ENCODE measurements around the gene DGKG.

DGKG gene

DNA sequence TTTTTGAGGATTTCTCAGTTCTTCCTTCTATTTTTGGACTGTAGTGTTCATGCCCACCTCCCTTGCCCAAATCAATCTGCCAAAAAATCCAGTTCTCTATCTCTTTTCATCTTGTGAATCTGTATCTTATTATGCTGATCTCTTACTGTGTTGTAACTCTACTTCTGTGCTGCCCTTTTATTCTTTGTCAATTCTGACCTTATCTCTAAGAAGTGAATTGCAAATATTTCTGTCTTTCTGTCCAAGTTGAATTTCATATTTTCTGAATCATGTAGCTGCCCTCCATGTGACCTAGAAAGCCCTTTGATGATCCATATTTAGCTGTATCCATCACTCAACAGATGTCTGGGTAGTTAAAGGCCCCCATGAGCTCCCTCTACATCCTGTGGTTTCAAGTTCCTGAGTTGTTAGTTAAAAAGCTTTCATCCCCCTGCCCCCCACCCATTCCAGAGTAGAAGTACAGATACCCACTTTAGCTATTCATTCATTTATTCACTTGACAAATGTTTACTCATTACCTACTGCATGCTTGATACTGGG, 219.6 kb downstream of the DGKG start:
- no peaks in the 10 kb centered on the region for H3K4me1 Mint-ChIP-seq (ENCODE audit: low read depth)
- no peak overlapping the region for H3K4me3 Mint-ChIP-seq
- no peaks in the 10 kb centered on the region for H3K36me3 Mint-ChIP-seq (ENCODE audit: low read depth)
- H3K27ac Mint-ChIP-seq: no peak overlapping the region
- no peaks in the 10 kb centered on the region for H3K9me3 Mint-ChIP-seq
- peaks cover 26% of the 10 kb centered on the region for H3K27me3 Mint-ChIP-seq

DNA sequence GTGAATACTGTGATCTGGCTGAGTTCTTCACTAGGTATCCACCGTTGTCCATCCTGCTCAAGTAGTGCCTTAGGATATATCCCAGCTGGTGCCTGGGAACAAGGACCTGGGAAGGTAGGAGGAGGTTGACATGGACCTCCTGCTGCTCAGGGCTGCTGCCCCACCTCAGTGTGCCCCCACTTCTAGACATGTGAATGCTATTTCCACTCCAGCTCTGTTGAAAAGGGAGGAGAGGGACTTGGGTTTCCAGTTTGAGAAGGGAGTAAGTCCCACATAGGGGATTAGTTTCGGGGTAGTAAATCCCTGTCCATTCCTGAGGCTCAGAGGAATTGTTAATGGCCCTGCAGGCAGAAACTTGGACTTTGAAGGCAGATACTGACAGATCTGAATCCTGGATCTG, 220.2 kb downstream of the DGKG start:
- no peak overlapping the region for H3K4me3 Mint-ChIP-seq
- no peak overlapping the region for H3K27ac Mint-ChIP-seq
- H3K27me3 Mint-ChIP-seq: peaks cover 22% of the 10 kb centered on the region
- H3K4me1 Mint-ChIP-seq (ENCODE audit: low read depth): no peaks in the 10 kb centered on the region
- no peaks in the 10 kb centered on the region for H3K9me3 Mint-ChIP-seq
- no peaks in the 10 kb centered on the region for H3K36me3 Mint-ChIP-seq (ENCODE audit: low read depth)

- H3K4me1 Mint-ChIP-seq (ENCODE audit: low read depth): no peaks in the 10 kb centered on the region
- no peaks in the 10 kb centered on the region for H3K36me3 Mint-ChIP-seq (ENCODE audit: low read depth)
- H3K9me3 Mint-ChIP-seq: no peaks in the 10 kb centered on the region
- H3K4me3 Mint-ChIP-seq: no peak overlapping the region
- peaks cover 16% of the 10 kb centered on the region for H3K27me3 Mint-ChIP-seq
- no peak overlapping the region for H3K27ac Mint-ChIP-seq
Observed at GRCh38 chr3:186138272-186138981, 223.6 kb downstream of the DGKG start.

DNA sequence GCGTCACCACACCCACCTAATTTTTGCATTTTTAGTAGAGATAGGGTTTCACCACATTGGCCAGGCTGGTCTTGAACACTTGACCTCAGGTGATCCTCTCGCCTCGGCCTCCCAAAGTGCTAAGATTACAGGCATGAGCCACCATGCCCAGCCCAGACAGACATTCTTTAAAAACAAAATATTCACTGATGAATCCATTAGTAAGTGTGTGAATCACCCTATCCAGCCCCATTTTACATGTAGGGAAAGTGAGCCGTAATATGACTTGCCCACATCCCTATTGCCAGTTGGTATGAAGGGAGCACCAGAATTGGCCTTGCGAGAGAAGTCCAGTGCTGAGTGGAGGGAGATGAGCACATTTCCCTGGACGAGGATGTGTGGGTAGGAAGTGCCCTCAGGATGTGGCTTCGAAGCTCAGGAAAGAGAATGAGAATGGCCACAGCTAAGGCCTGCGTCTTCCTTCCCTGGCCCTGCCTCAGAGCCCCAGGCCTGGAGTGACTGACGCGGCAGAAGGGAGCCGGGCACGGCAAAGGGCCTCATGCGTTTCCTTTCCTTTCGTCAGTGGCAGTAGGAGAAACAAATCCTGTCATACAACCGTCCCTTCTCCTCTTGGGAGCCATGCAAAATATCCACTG, 224.9 kb downstream of the DGKG start:
- H3K4me1 Mint-ChIP-seq (ENCODE audit: low read depth): no peaks in the 10 kb centered on the region
- H3K4me3 Mint-ChIP-seq: no peak overlapping the region
- H3K9me3 Mint-ChIP-seq: no peaks in the 10 kb centered on the region
- peaks cover 10% of the 10 kb centered on the region for H3K27me3 Mint-ChIP-seq
- no peak overlapping the region for H3K27ac Mint-ChIP-seq
- H3K36me3 Mint-ChIP-seq (ENCODE audit: low read depth): no peaks in the 10 kb centered on the region

DNA sequence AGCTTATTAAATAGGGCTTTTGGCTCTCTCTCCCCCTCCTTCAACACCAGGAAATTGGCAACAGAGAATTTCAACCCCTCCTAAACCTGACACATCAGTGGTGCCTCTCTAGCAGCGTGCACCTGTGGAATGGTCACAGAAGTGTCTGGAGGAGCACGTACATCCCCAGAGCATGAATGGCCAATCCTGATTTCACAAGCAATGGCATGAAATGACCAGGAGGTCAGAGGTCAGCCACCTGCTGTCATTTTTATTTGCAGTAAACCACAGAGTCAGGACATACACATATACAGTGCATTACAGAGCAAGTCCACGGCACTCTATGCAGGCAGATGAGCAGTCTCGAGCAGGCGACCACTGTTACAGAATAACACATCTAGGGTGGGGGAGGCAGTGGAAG, 228.1 kb downstream of the DGKG start:
- H3K27me3 Mint-ChIP-seq: peaks cover 9% of the 10 kb centered on the region
- H3K4me3 Mint-ChIP-seq: no peak overlapping the region
- no peak overlapping the region for H3K27ac Mint-ChIP-seq
- H3K36me3 Mint-ChIP-seq (ENCODE audit: low read depth): no peaks in the 10 kb centered on the region
- H3K4me1 Mint-ChIP-seq (ENCODE audit: low read depth): no peaks in the 10 kb centered on the region
- no peaks in the 10 kb centered on the region for H3K9me3 Mint-ChIP-seq

- Mint-ChIP-seq H3K36me3 (ENCODE audit: low read depth) (no peaks in the 10 kb centered on the region), H3K4me1 (ENCODE audit: low read depth) (no peaks in the 10 kb centered on the region), H3K27me3 (peaks cover 9% of the 10 kb centered on the region), H3K4me3 (no peak overlapping the region), H3K9me3 (no peaks in the 10 kb centered on the region), H3K27ac (no peak overlapping the region)
Observed at GRCh38 chr3:186132487-186132886, 229.5 kb downstream of the DGKG start.

DNA sequence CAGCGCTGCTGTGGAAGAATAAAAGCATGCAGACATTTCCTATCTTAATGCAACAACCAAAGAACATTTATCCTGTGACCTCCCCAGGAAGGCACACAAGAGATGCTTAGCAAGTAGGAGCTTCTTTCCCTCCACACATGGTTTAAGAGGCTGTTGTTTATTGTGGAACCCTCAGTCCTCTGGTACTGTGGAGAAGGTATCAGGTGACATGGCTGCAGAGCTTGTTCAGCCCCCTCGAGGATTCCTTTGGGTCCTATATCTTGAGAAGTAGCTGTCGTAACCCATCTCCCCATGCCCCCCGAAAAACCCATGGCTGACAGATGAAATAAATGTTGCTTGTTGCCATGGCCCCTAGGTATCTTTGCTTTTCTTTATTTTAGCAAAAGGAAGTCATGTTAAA, 232.8 kb downstream of the DGKG start:
- Mint-ChIP-seq H3K4me3 (no peak overlapping the region), H3K27me3 (peaks cover 5% of the 10 kb centered on the region), H3K9me3 (no peaks in the 10 kb centered on the region), H3K27ac (no peak overlapping the region), H3K4me1 (ENCODE audit: low read depth) (no peaks in the 10 kb centered on the region), H3K36me3 (ENCODE audit: low read depth) (no peaks in the 10 kb centered on the region)

- Mint-ChIP-seq H3K4me3 (no peak overlapping the region), H3K4me1 (ENCODE audit: low read depth) (no peaks in the 10 kb centered on the region), H3K36me3 (ENCODE audit: low read depth) (no peaks in the 10 kb centered on the region), H3K27me3 (peaks cover 8% of the 10 kb centered on the region), H3K27ac (no peak overlapping the region), H3K9me3 (no peaks in the 10 kb centered on the region)
Observed at GRCh38 chr3:186128158-186128557, 233.9 kb downstream of the DGKG start.

- H3K4me3 Mint-ChIP-seq: no peak overlapping the region
- H3K27ac Mint-ChIP-seq: no peak overlapping the region
- H3K9me3 Mint-ChIP-seq: no peaks in the 10 kb centered on the region
- peaks cover 11% of the 10 kb centered on the region for H3K27me3 Mint-ChIP-seq
- H3K36me3 Mint-ChIP-seq (ENCODE audit: low read depth): no peaks in the 10 kb centered on the region
- H3K4me1 Mint-ChIP-seq (ENCODE audit: low read depth): no peaks in the 10 kb centered on the region
Observed at GRCh38 chr3:186127463-186127862, 234.6 kb downstream of the DGKG start.

DNA sequence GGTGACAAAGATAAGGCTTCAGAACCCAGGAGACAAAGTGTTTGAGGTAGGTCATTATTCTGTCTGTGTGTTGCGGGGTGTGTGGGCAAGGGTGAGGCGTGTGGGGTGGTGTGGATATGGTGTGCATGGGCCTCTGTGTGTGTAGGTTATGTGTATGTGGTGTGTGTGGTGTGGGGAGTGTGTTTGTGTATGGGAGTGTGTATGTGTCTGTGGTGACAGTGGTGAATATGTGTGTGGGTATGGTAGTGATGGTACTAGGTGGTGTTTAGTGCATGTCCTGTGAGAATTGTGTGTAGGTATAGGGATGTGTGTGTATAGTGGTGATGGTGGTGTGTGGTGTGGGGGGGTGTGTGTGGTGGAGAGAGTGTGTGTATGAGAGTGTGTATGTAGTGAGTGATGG, 236.9 kb downstream of the DGKG start:
- Mint-ChIP-seq H3K4me1 (ENCODE audit: low read depth) (no peaks in the 10 kb centered on the region), H3K36me3 (ENCODE audit: low read depth) (no peaks in the 10 kb centered on the region), H3K4me3 (no peak overlapping the region), H3K27ac (no peak overlapping the region), H3K27me3 (peaks cover 24% of the 10 kb centered on the region), H3K9me3 (no peaks in the 10 kb centered on the region)

- H3K27ac Mint-ChIP-seq: no peak overlapping the region
- no peaks in the 10 kb centered on the region for H3K4me1 Mint-ChIP-seq (ENCODE audit: low read depth)
- no peaks in the 10 kb centered on the region for H3K9me3 Mint-ChIP-seq
- H3K27me3 Mint-ChIP-seq: peaks cover 29% of the 10 kb centered on the region
- H3K36me3 Mint-ChIP-seq (ENCODE audit: low read depth): no peaks in the 10 kb centered on the region
- H3K4me3 Mint-ChIP-seq: no peak overlapping the region
Observed at GRCh38 chr3:186124592-186124991, 237.4 kb downstream of the DGKG start.

- H3K4me1 Mint-ChIP-seq (ENCODE audit: low read depth): no peaks in the 10 kb centered on the region
- no peaks in the 10 kb centered on the region for H3K9me3 Mint-ChIP-seq
- no peaks in the 10 kb centered on the region for H3K36me3 Mint-ChIP-seq (ENCODE audit: low read depth)
- no peak overlapping the region for H3K4me3 Mint-ChIP-seq
- H3K27ac Mint-ChIP-seq: no peak overlapping the region
- H3K27me3 Mint-ChIP-seq: peaks cover 39% of the 10 kb centered on the region
Observed at GRCh38 chr3:186123012-186123411, 239.0 kb downstream of the DGKG start.

GRCh38 chr3:186121968-186122367, 240.1 kb downstream of the DGKG start:
- Mint-ChIP-seq H3K4me3 (no peak overlapping the region), H3K9me3 (no peaks in the 10 kb centered on the region), H3K27ac (no peak overlapping the region), H3K27me3 (peaks cover 46% of the 10 kb centered on the region), H3K4me1 (ENCODE audit: low read depth) (no peaks in the 10 kb centered on the region), H3K36me3 (ENCODE audit: low read depth) (no peaks in the 10 kb centered on the region)

GRCh38 chr3:186121278-186121677, 240.8 kb downstream of the DGKG start:
- H3K4me3 Mint-ChIP-seq: no peak overlapping the region
- H3K9me3 Mint-ChIP-seq: no peaks in the 10 kb centered on the region
- peaks cover 51% of the 10 kb centered on the region for H3K27me3 Mint-ChIP-seq
- no peaks in the 10 kb centered on the region for H3K36me3 Mint-ChIP-seq (ENCODE audit: low read depth)
- H3K27ac Mint-ChIP-seq: no peak overlapping the region
- H3K4me1 Mint-ChIP-seq (ENCODE audit: low read depth): no peaks in the 10 kb centered on the region

GRCh38 chr3:186119499-186119898, 242.5 kb downstream of the DGKG start:
- Mint-ChIP-seq H3K4me3 (no peak overlapping the region), H3K27me3 (peaks cover 66% of the 10 kb centered on the region), H3K4me1 (ENCODE audit: low read depth) (no peaks in the 10 kb centered on the region), H3K36me3 (ENCODE audit: low read depth) (no peaks in the 10 kb centered on the region), H3K9me3 (no peaks in the 10 kb centered on the region), H3K27ac (no peak overlapping the region)

- Mint-ChIP-seq H3K27me3 (peaks cover 70% of the 10 kb centered on the region), H3K4me3 (no peak overlapping the region), H3K9me3 (no peaks in the 10 kb centered on the region), H3K36me3 (ENCODE audit: low read depth) (no peaks in the 10 kb centered on the region), H3K27ac (no peak overlapping the region), H3K4me1 (ENCODE audit: low read depth) (no peaks in the 10 kb centered on the region)
Observed at GRCh38 chr3:186118692-186119091, 243.3 kb downstream of the DGKG start.

Measured in stimulated activated naive CD8-positive, alpha-beta T cell treated with anti-CD3 and anti-CD28 coated beads, Interleukin-15, Interleukin-2, amounts not matched to agents 100 ng/mL and 50 ng/mL, for 24 hours (primary cell).